HG03460 (cell line): ENCODE results near the gene P2RX2.

Source experiments
- ATAC-seq: cut with Tn5 transposase; IDR thresholded peaks from one replicate; pipeline ENCODE4 v1.9.1; 2021; ENCODE audit not compliant: unreplicated experiment

P2RX2 gene

DNA sequence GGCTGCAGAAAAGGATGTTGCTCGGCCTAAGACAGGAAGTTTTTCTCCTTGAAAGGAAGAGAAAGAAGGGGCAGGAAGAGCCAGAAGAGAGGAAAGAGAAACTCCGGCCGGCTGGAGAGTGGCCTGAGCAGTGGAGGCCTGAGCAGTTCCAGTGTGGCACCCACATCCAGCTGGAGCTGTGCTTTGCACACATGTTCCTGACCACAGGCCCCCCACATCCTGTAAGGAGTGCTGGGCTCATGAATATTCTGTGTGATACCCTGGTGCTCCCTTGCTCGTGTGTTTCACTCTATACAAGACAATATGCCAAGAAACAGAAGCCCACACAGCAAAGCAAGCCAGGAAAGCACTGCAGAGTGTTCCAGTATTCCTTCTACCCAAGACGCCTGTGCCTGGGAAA, 41.5 kb downstream of the P2RX2 start:
- no peak for ATAC-seq

- no peak for ATAC-seq
These were observed 42.4 kb downstream of the P2RX2 start for GRCh38 chr12:132660996-132661395.

DNA sequence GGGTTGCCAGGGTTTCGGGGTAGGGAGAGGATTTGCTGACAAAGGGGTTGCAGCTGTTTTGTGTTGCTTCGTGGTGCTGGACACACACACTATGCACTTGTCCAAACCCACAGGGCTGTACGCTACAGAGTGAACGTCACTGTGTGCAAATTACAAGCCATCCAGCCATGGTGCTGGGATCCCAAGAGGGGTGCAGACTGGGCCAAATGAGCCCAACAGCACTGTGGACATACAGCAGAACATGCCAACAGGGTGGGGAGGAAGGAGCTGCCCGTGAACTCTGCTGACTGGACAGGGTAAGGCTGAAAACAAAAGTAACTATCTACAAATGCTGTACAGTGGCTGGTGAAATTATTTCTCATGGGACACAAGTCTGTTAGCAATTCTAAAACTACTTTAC, 43.4 kb downstream of the P2RX2 start:
- no peak for ATAC-seq

DNA sequence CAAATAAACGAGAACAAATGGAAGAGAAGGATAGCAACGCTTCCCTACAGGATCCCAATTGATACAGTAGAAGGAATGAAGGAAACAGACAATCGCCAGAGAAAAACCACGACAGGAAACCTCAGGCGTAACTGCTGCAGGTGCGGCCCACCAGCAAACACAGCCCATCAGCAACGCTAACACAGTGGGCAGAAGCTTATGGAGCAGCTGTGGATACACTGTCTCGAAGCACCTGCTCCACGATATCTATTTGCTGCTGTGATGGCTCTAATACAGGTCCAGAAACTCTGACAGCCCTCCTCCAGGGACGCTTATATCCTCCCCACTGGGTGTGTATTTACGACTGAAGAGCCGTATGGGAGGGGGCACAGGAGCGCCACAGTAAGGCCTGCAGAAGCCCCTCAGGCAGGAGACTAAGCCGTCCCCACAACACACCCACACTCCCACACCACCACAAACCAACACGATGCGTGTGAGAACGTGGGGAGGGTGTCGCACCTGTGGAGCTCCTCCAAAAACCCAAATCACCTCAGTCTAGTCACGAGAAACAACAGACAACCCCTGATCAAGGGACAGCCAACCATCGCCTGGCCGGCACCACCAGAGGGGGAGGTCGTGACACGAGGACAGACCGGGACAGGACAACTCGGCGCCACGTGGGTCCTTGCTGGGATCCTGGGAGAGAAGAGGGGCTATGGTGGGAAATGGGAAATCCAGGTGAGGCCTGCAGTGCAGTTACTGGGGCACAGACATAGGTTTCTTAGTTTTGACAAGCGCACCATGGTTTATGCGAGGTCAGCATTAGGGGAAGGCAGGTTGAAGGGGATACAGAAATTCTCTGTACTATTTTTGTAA, 44.6 kb downstream of the P2RX2 start:
- ATAC-seq, result no peak

- no peak for ATAC-seq
These were observed 45.9 kb downstream of the P2RX2 start for GRCh38 chr12:132664206-132665148.

GRCh38 chr12:132665149-132665491, 46.5 kb downstream of the P2RX2 start:
- no peak for ATAC-seq

GRCh38 chr12:132665794-132666193, 47.2 kb downstream of the P2RX2 start:
- ATAC-seq, result no peak

DNA sequence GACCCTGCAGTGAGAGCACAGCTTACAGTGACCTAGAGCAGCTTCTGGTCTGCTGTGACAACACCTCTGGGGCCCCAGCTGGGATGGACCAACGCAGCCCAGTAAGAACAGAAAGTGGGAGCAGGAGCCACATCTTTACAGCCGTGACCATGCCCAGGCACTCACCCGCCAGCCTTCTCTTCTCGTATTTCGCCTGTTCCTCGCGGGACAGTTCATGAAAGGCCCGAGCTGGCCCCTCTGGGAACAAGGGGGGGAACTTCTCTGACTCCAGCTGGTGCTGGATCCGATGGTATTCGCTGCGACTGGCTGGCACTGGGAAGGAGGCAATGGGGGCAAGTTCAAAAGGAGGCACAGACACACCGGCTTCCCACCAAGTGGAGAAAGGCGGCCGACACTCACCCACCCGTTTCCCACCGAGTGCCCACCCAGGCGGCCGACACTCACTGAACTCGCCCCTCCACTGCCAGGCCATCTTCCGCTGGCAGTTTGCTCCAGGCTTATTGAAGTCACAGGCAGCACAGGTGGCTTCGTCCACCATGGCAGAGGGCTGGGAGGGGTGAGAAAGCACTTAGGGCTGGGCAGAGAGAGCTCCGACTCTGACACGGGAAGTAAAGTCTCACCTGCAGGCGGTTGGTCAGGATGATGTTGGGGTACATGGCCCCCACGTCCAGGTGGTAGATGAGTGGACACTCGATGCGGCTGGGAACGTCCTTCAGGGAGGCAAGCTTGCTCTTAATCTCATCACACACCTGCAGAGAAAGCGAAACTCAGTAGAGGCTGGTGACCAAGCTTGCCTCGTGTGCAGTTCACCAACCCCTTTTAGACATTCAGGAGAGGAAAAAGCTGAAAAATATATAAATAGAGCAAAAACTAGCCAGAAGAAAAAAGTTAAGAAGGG, 49.9 kb downstream of the P2RX2 start:
- no peak for ATAC-seq

DNA sequence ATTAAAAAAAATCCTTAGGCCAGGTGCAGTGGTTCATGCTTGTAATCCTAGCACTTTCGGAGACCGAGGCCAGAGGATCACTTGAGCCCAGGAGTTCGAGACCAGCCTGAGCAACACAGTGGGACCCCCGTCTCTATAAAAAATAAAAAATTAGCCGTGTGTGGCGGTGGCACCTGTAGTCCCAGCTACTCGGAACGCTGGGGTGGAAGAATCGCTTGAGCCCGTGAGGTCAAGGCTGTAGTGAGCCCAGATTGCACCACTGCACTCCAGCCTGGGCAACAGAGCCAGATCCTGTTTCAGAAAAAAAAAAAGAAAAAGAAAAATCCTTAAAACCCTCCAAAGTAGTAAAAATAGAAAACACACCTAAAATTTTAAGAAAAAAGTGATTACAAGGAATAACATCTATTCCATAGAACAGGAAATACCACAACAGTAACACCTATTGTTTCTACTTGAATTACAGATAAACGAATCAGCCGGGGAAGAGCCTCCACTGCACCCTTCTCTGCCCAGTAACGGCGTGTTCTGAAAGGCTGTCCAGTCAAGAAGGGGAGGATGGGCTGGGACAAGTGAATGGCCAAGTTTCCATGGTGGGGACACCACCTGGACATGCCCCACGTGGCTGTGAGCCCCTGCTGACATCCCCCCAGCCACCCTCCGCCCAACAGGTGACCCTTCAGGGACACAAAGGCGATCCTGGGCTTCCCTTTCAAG, 50.7 kb downstream of the P2RX2 start:
- no peak for ATAC-seq
